GM23338 (cell line): Measurements from ENCODE around the gene CSF3. TPM values are rescaled to one million over a fixed set of nuclear protein-coding genes. Genes with fewer than 3 reads are reported as not detected.

ENCODE experiments used
- ATAC-seq: fragments of 200-7000 bp; cut with Tn5 transposase; 3 replicates; pipeline ENCODE4 v1.9.1; 2020
- DNase-seq: peaks from one replicate; pipeline ENCODE4 v3.0.0-alpha.2; 2015; ENCODE audit warnings: low spot score
- H2AFZ ChIP-seq: fragments of 200-600 bp; sonication (generic); 2 replicates; pipeline ENCODE4 v1.8.0; 2016; ENCODE audit warnings: antibody characterized with exemption, mild to moderate bottlenecking, moderate library complexity
- H3F3A ChIP-seq: fragments of 200-600 bp; sonication (generic); replicated peaks from 2 replicates; pipeline ENCODE4 v1.8.0; 2017; ENCODE audit warnings: antibody characterized with exemption, mixed run types, low read depth
- H3K27ac ChIP-seq: fragments of 200-600 bp; sonication (generic); 2 replicates; pipeline ENCODE4 v1.6.1; 2016; ENCODE audit warnings: low read depth
- H3K27me3 ChIP-seq: fragments of 200-600 bp; sonication (generic); 2 replicates; pipeline ENCODE4 v1.8.0; 2016; ENCODE audit warnings: mild to moderate bottlenecking, mixed run types, moderate library complexity; ENCODE audit not compliant: insufficient read depth
- H3K36me3 ChIP-seq: fragments of 200-600 bp; sonication (generic); 2 replicates; pipeline ENCODE4 v1.8.0; 2016; ENCODE audit warnings: mild to moderate bottlenecking; ENCODE audit not compliant: insufficient read depth
- H3K4me1 ChIP-seq: fragments of 200-600 bp; sonication (generic); 2 replicates; pipeline ENCODE4 v1.8.0; 2016; ENCODE audit warnings: mild to moderate bottlenecking, moderate library complexity; ENCODE audit not compliant: insufficient read depth
- H3K4me2 ChIP-seq: fragments of 200-600 bp; sonication (generic); 2 replicates; pipeline ENCODE4 v1.7.1; 2017; ENCODE audit warnings: mixed run types
- H3K4me3 ChIP-seq: fragments of 200-600 bp; sonication (generic); 2 replicates; pipeline ENCODE4 v1.6.1; 2016; ENCODE audit warnings: mixed run types
- H3K79me2 ChIP-seq: fragments of 200-600 bp; sonication (generic); replicated peaks from 2 replicates; pipeline ENCODE4 v1.8.0; 2017; ENCODE audit warnings: mild to moderate bottlenecking; ENCODE audit not compliant: insufficient read depth
- H3K9me2 ChIP-seq: fragments of 200-600 bp; sonication (generic); 2 replicates; pipeline ENCODE4 v1.8.0; 2017; ENCODE audit not compliant: insufficient read depth
- H4K20me1 ChIP-seq: fragments of 200-600 bp; sonication (generic); replicated peaks from 2 replicates; pipeline ENCODE4 v1.8.0; 2017; ENCODE audit warnings: mild to moderate bottlenecking; ENCODE audit not compliant: insufficient read depth
- H3K27ac Mint-ChIP-seq: 2 replicates; pipeline ENCODE4 v1.8.0; 2020; ENCODE audit warnings: inconsistent platforms, mild to moderate bottlenecking, moderate library complexity, mixed read lengths
- H3K27me3 Mint-ChIP-seq: 3 replicates; pipeline ENCODE4 v1.8.0; 2022; ENCODE audit warnings: low read depth, mild to moderate bottlenecking, moderate library complexity, mixed read lengths, inconsistent platforms; ENCODE audit not compliant: insufficient read depth, poor library complexity
- H3K36me3 Mint-ChIP-seq: 3 replicates; pipeline ENCODE4 v1.8.0; 2021; ENCODE audit warnings: low read depth, mild to moderate bottlenecking, inconsistent platforms, moderate library complexity, mixed read lengths
- H3K4me1 Mint-ChIP-seq: 3 replicates; pipeline ENCODE4 v1.8.0; 2020; ENCODE audit warnings: mild to moderate bottlenecking, inconsistent platforms, mixed read lengths
- H3K4me3 Mint-ChIP-seq: 3 replicates; pipeline ENCODE4 v1.8.0; 2021; ENCODE audit warnings: moderate library complexity, mild to moderate bottlenecking, inconsistent platforms, mixed read lengths
- H3K9me3 Mint-ChIP-seq: 3 replicates; pipeline ENCODE4 v1.8.0; 2020; ENCODE audit warnings: moderate library complexity, mild to moderate bottlenecking, inconsistent platforms, mixed read lengths
- CREB1 ChIP-seq: fragments of 250-450 bp; sonication (Bioruptor Pico); IDR thresholded peaks from 2 replicates; pipeline ENCODE4 v1.5.0; 2020; ENCODE audit warnings: low read depth, mild to moderate bottlenecking, moderate library complexity
- EZH2 ChIP-seq: fragments of 200-600 bp; sonication (generic); IDR thresholded peaks from one replicate; pipeline ENCODE4 v1.8.0; 2017; ENCODE audit warnings: antibody characterized with exemption, mild to moderate bottlenecking, low read depth; ENCODE audit not compliant: unreplicated experiment
- EZH2phosphoT487 ChIP-seq: fragments of 200-600 bp; sonication (generic); IDR thresholded peaks from one replicate; pipeline ENCODE4 v1.8.1; 2018; ENCODE audit warnings: antibody characterized with exemption; ENCODE audit not compliant: unreplicated experiment
- JUNB ChIP-seq: IDR thresholded peaks from one replicate; pipeline ENCODE4 v1.6.1; 2016; ENCODE audit warnings: antibody characterized with exemption; ENCODE audit not compliant: unreplicated experiment
- NANOG ChIP-seq: IDR thresholded peaks from 2 replicates; pipeline ENCODE4 v1.6.1; 2016; ENCODE audit warnings: antibody characterized with exemption, borderline replicate concordance
- POLR2AphosphoS5 ChIP-seq: IDR thresholded peaks from 2 replicates; pipeline ENCODE4 v1.6.1; 2016; ENCODE audit warnings: antibody characterized with exemption, low read depth
- STAT1 ChIP-seq: IDR thresholded peaks from one replicate; pipeline ENCODE4 v1.6.1; 2016; ENCODE audit warnings: antibody characterized with exemption; ENCODE audit not compliant: unreplicated experiment
- ZNF114 ChIP-seq: fragments of 250-450 bp; sonication (Bioruptor Pico); IDR thresholded peaks from 2 replicates; pipeline ENCODE4 v1.5.0; 2020; ENCODE audit warnings: mild to moderate bottlenecking, moderate library complexity
- ZNF331 ChIP-seq: fragments of 250-450 bp; sonication (Bioruptor Pico); IDR thresholded peaks from 2 replicates; pipeline ENCODE4 v1.5.0; 2020; ENCODE audit warnings: low read depth, mild to moderate bottlenecking, moderate library complexity
- polyA plus RNA-seq: library from polyadenylated mRNA; unstranded; fragments of >200 nt; fragmentation: Nextera tagmentation; extraction: Ambion mirVana; gene quantifications from 2 replicates; pipeline ENCODE4 v1.2.1, GENCODE V29; 2016
- total RNA-seq: library from RNA; depleted of rRNA; stranded (reverse); fragments of >200 nt; shearing (Covaris generic); gene quantifications from 2 replicates; pipeline ENCODE4 v1.2.3, GENCODE V29; 2014
- TF ChIP-seq, protein P1 (sequence below): IDR thresholded peaks from 2 replicates; pipeline ENCODE4 v1.6.1; 2016; ENCODE audit warnings: antibody characterized with exemption
- TF ChIP-seq, protein P2 (sequence below): fragments of 250-450 bp; sonication (Bioruptor Pico); IDR thresholded peaks from 2 replicates; pipeline ENCODE4 v1.5.0; 2020; ENCODE audit warnings: mild to moderate bottlenecking, moderate library complexity
- TF ChIP-seq, protein P3 (sequence below): IDR thresholded peaks from one replicate; pipeline ENCODE4 v1.6.1; 2018; ENCODE audit warnings: antibody characterized with exemption; ENCODE audit not compliant: unreplicated experiment
- TF ChIP-seq, protein P4 (sequence below), 2 experiments: fragments of 200-600 bp in 1 of 2; sonication (generic) in 1 of 2; conservative IDR thresholded peaks; 2 replicates each; pipeline versions ENCODE4 v1.5.1 to v1.6.1; 2016 to 2017; ENCODE audit warnings: antibody characterized with exemption in 2 of 2, low read depth in 2 of 2, mild to moderate bottlenecking in 2 of 2, moderate library complexity in 1 of 2

CSF3 gene
- total and polyA plus RNA-seq, 2 experiments from 2014 or later = not detected

DNA sequence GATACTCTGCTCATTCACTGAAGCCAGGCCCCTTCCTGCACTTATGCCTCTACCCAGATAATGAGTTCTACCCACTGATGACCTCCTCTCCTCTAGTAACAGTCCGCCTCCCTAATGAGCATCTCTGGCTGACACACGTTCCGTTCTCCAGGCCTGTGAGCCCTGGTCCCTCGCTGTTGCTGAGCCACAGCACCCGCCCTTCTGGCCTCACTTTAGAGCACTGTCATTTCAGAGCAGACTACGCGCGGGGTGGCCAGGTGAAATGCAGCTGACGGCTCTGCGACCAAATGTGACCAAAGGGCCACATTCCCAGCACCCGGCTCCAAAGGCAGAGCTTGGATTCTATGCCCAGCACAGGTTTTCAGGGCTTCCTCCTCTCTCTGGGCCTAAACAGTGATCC, 20.8 kb upstream of the CSF3 start:
- no peak overlapping the region for H3K27ac Mint-ChIP-seq

More for the DNA sequence above, 20.8 kb upstream of the CSF3 start:
- Histone ChIP-seq H3F3A (peaks cover 8% of the 10 kb centered on the region; the same call in 1 of the 2 replicates), H4K20me1 (peaks cover 9% of the 10 kb centered on the region), H3K36me3 (peaks cover 47% of the 10 kb centered on the region), H3K9me2 (no peaks in the 10 kb centered on the region), H3K79me2 (no peaks in the 10 kb centered on the region), H3K4me2 (no peak overlapping the region), H3K27me3 (no peaks in the 10 kb centered on the region), H3K27ac (no peak overlapping the region), H3K4me3 (no peak overlapping the region), H2AFZ (no peak overlapping the region), H3K4me1 (no peaks in the 10 kb centered on the region)
- TF ChIP-seq, protein P1, sequence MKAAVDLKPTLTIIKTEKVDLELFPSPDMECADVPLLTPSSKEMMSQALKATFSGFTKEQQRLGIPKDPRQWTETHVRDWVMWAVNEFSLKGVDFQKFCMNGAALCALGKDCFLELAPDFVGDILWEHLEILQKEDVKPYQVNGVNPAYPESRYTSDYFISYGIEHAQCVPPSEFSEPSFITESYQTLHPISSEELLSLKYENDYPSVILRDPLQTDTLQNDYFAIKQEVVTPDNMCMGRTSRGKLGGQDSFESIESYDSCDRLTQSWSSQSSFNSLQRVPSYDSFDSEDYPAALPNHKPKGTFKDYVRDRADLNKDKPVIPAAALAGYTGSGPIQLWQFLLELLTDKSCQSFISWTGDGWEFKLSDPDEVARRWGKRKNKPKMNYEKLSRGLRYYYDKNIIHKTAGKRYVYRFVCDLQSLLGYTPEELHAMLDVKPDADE = no peak
- TF ChIP-seq NANOG (no peak), EZH2phosphoT487 (no peak), POLR2AphosphoS5 (no peak), JUNB (no peak), EZH2 (no peak), CREB1 (CRISPR knock-in tag) (no peak), ZNF331 (no peak), ZNF114 (no peak), STAT1 (no peak)
- TF ChIP-seq, protein P2, sequence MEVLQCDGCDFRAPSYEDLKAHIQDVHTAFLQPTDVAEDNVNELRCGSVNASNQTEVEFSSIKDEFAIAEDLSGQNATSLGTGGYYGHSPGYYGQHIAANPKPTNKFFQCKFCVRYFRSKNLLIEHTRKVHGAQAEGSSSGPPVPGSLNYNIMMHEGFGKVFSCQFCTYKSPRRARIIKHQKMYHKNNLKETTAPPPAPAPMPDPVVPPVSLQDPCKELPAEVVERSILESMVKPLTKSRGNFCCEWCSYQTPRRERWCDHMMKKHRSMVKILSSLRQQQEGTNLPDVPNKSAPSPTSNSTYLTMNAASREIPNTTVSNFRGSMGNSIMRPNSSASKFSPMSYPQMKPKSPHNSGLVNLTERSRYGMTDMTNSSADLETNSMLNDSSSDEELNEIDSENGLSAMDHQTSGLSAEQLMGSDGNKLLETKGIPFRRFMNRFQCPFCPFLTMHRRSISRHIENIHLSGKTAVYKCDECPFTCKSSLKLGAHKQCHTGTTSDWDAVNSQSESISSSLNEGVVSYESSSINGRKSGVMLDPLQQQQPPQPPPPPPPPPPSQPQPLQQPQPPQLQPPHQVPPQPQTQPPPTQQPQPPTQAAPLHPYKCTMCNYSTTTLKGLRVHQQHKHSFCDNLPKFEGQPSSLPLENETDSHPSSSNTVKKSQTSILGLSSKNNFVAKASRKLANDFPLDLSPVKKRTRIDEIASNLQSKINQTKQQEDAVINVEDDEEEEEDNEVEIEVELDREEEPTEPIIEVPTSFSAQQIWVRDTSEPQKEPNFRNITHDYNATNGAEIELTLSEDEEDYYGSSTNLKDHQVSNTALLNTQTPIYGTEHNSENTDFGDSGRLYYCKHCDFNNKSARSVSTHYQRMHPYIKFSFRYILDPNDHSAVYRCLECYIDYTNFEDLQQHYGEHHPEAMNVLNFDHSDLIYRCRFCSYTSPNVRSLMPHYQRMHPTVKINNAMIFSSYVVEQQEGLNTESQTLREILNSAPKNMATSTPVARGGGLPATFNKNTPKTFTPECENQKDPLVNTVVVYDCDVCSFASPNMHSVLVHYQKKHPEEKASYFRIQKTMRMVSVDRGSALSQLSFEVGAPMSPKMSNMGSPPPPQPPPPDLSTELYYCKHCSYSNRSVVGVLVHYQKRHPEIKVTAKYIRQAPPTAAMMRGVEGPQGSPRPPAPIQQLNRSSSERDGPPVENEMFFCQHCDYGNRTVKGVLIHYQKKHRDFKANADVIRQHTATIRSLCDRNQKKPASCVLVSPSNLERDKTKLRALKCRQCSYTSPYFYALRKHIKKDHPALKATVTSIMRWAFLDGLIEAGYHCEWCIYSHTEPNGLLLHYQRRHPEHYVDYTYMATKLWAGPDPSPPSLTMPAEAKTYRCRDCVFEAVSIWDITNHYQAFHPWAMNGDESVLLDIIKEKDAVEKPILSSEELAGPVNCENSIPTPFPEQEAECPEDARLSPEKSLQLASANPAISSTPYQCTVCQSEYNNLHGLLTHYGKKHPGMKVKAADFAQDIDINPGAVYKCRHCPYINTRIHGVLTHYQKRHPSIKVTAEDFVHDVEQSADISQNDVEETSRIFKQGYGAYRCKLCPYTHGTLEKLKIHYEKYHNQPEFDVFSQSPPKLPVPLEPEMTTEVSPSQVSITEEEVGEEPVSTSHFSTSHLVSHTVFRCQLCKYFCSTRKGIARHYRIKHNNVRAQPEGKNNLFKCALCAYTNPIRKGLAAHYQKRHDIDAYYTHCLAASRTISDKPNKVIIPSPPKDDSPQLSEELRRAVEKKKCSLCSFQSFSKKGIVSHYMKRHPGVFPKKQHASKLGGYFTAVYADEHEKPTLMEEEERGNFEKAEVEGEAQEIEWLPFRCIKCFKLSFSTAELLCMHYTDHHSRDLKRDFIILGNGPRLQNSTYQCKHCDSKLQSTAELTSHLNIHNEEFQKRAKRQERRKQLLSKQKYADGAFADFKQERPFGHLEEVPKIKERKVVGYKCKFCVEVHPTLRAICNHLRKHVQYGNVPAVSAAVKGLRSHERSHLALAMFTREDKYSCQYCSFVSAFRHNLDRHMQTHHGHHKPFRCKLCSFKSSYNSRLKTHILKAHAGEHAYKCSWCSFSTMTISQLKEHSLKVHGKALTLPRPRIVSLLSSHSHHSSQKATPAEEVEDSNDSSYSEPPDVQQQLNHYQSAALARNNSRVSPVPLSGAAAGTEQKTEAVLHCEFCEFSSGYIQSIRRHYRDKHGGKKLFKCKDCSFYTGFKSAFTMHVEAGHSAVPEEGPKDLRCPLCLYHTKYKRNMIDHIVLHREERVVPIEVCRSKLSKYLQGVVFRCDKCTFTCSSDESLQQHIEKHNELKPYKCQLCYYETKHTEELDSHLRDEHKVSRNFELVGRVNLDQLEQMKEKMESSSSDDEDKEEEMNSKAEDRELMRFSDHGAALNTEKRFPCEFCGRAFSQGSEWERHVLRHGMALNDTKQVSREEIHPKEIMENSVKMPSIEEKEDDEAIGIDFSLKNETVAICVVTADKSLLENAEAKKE = no peak
- TF ChIP-seq, protein P3, sequence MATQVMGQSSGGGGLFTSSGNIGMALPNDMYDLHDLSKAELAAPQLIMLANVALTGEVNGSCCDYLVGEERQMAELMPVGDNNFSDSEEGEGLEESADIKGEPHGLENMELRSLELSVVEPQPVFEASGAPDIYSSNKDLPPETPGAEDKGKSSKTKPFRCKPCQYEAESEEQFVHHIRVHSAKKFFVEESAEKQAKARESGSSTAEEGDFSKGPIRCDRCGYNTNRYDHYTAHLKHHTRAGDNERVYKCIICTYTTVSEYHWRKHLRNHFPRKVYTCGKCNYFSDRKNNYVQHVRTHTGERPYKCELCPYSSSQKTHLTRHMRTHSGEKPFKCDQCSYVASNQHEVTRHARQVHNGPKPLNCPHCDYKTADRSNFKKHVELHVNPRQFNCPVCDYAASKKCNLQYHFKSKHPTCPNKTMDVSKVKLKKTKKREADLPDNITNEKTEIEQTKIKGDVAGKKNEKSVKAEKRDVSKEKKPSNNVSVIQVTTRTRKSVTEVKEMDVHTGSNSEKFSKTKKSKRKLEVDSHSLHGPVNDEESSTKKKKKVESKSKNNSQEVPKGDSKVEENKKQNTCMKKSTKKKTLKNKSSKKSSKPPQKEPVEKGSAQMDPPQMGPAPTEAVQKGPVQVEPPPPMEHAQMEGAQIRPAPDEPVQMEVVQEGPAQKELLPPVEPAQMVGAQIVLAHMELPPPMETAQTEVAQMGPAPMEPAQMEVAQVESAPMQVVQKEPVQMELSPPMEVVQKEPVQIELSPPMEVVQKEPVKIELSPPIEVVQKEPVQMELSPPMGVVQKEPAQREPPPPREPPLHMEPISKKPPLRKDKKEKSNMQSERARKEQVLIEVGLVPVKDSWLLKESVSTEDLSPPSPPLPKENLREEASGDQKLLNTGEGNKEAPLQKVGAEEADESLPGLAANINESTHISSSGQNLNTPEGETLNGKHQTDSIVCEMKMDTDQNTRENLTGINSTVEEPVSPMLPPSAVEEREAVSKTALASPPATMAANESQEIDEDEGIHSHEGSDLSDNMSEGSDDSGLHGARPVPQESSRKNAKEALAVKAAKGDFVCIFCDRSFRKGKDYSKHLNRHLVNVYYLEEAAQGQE = no peak
- TF ChIP-seq, protein P4, sequence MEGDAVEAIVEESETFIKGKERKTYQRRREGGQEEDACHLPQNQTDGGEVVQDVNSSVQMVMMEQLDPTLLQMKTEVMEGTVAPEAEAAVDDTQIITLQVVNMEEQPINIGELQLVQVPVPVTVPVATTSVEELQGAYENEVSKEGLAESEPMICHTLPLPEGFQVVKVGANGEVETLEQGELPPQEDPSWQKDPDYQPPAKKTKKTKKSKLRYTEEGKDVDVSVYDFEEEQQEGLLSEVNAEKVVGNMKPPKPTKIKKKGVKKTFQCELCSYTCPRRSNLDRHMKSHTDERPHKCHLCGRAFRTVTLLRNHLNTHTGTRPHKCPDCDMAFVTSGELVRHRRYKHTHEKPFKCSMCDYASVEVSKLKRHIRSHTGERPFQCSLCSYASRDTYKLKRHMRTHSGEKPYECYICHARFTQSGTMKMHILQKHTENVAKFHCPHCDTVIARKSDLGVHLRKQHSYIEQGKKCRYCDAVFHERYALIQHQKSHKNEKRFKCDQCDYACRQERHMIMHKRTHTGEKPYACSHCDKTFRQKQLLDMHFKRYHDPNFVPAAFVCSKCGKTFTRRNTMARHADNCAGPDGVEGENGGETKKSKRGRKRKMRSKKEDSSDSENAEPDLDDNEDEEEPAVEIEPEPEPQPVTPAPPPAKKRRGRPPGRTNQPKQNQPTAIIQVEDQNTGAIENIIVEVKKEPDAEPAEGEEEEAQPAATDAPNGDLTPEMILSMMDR (conservative IDR thresholded peaks at IDR 0.05; ENCODE audit: low read depth in 2 of 2) = no peak
- ATAC-seq = no peak
- Mint-ChIP-seq H3K27me3 (peaks cover 13% of the 10 kb centered on the region), H3K4me1 (no peaks in the 10 kb centered on the region), H3K36me3 (peaks cover 80% of the 10 kb centered on the region), H3K4me3 (no peak overlapping the region), H3K9me3 (no peaks in the 10 kb centered on the region; the same call in 2 of the 3 replicates)
- DNase-seq = no peak
